Stomach (tissue), 9 donors: ENCODE data around the gene CHAF1A. TPM values are rescaled to one million over a fixed set of nuclear protein-coding genes. Genes with fewer than 3 reads are reported as not detected.

Experiments used
- DNase-seq, 2 donors: peaks; one replicate each; pipeline versions ENCODE4 v3.0.0 to v3.0.0-alpha.2; 2013 to 2019
- H3K27ac ChIP-seq, 5 donors: fragments of 200-600 bp in 4 of 5; sonication (generic) in 4 of 5; one replicate each; pipeline ENCODE4 v1.5.1; 2013 to 2019; ENCODE audit warnings: mild to moderate bottlenecking in 1 of 5, moderate library complexity in 1 of 5
- H3K27me3 ChIP-seq, 3 donors: fragments of 200-600 bp; sonication (generic); one replicate each; pipeline ENCODE4 v1.5.1; 2017 to 2019; ENCODE audit warnings: mixed run types in 1 of 3
- H3K36me3 ChIP-seq, 4 donors: fragments of 200-600 bp; sonication (generic); 1 replicate in 3 of 4; 2 replicates in 1 of 4; pipeline ENCODE4 v1.5.1; 2016 to 2019
- H3K4me1 ChIP-seq, 4 donors: fragments of 200-600 bp; sonication (generic); one replicate each; pipeline ENCODE4 v1.5.1; 2016 to 2019
- H3K4me3 ChIP-seq, 4 donors: fragments of 200-600 bp; sonication (generic) in 3 of 4; one replicate each; pipeline ENCODE4 v1.5.1; 2016 to 2019; ENCODE audit warnings: mild to moderate bottlenecking in 1 of 4
- H3K9me3 ChIP-seq, 4 donors: fragments of 200-600 bp; sonication (generic); one replicate each; pipeline ENCODE4 v1.5.1; 2016 to 2019
- EP300 ChIP-seq: sonication (generic); formaldehyde crosslinking; IDR thresholded peaks from one replicate; pipeline ENCODE4 v1.6.1; 2017; ENCODE audit warnings: antibody characterized with exemption
- POLR2A ChIP-seq, 4 donors: fragments of 450-650 bp; IDR thresholded peaks; one replicate each; pipeline ENCODE4 v1.6.1; 2016; ENCODE audit warnings: antibody characterized with exemption in 4 of 4, control low read depth in 2 of 4, mild to moderate bottlenecking in 1 of 4, moderate library complexity in 1 of 4
- POLR2AphosphoS5 ChIP-seq, 3 donors: sonication (generic); formaldehyde crosslinking; IDR thresholded peaks; one replicate each; pipeline ENCODE4 v1.6.1; 2016; ENCODE audit warnings: antibody characterized with exemption in 3 of 3
- WGBS, 5 donors: extraction: QIAGEN DNeasy Blood & Tissue Kit in 3 of 5; methylation state at CpG; one replicate each; pipeline versions ENCODE4 v1.1.5 to v1.1.7; 2013 to 2018; 5-methylcytosine and 5-hydroxymethylcytosine counted together
- intact Hi-C: fragments of 100-400 bp; cut with DNase I; formaldehyde crosslinking; loops from one replicate; pipeline ENCODE4 v1.15.1; 2023; ENCODE audit warnings: low total_unique reads
- polyA plus RNA-seq, 3 donors: library from polyadenylated mRNA; stranded (reverse); fragments of 200-250 nt; gene quantifications; one replicate each; pipeline ENCODE4 v1.2.3, GENCODE V29; 2013
- total RNA-seq, 5 donors: library from RNA; depleted of rRNA; stranded (reverse); fragments of >200 nt; gene quantifications; one replicate each; pipeline versions ENCODE4 v1.1.0 to v1.2.3, GENCODE V29; 2014 to 2016
- TF ChIP-seq, protein P1 (sequence below), 7 experiments: fragments of 450-650 bp in 4 of 7; fragments of 200-600 bp in 3 of 7; sonication (generic) in 3 of 7; IDR thresholded peaks; one replicate each; pipeline ENCODE4 v1.5.1; 2016 to 2019; ENCODE audit warnings: antibody characterized with exemption in 7 of 7, control low read depth in 2 of 7, mild to moderate bottlenecking in 1 of 7
- donor health status: healthy with polysubstance abuse.
- donor health status: Bipolar disorder and iron deficiency.
- donor health status: healthy.

CHAF1A gene
- total and polyA plus RNA-seq, 8 donors, result 1.8 to 100 (median 6.5) TPM

- intact Hi-C loops, result no loop called here
- peak overlapping the region in 1 of 4 donors; percentile 1 for H3K4me3 ChIP-seq
- H3K27me3 ChIP-seq, result no peaks in the 10 kb centered on the region
- TF ChIP-seq POLR2A (IDR thresholded peaks at IDR 0.05) (no peak), EP300 (no peak), POLR2AphosphoS5 (IDR thresholded peaks at IDR 0.05) (no peak)
- TF ChIP-seq, protein P1, sequence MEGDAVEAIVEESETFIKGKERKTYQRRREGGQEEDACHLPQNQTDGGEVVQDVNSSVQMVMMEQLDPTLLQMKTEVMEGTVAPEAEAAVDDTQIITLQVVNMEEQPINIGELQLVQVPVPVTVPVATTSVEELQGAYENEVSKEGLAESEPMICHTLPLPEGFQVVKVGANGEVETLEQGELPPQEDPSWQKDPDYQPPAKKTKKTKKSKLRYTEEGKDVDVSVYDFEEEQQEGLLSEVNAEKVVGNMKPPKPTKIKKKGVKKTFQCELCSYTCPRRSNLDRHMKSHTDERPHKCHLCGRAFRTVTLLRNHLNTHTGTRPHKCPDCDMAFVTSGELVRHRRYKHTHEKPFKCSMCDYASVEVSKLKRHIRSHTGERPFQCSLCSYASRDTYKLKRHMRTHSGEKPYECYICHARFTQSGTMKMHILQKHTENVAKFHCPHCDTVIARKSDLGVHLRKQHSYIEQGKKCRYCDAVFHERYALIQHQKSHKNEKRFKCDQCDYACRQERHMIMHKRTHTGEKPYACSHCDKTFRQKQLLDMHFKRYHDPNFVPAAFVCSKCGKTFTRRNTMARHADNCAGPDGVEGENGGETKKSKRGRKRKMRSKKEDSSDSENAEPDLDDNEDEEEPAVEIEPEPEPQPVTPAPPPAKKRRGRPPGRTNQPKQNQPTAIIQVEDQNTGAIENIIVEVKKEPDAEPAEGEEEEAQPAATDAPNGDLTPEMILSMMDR (IDR thresholded peaks at IDR 0.05), result no peak
- H3K9me3 ChIP-seq, result no peaks in the 10 kb centered on the region
- H3K36me3 ChIP-seq, result peaks cover 0 to 8% (median 0%) of the 10 kb centered on the region in 4 donors
- peaks cover 75 to 100% (median 100%) of the 10 kb centered on the region in 4 donors for H3K4me1 ChIP-seq
- WGBS, 5 donors, result 54 to 71% (median 66%) methylated on average over 18 to 25 of the region's 25 CpGs
- peak in 1 of 2 donors; percentile 61 for DNase-seq
- peak overlapping the region; percentile 68 to 89 (median 87) for H3K27ac ChIP-seq
Observed at GRCh38 chr19:4373601-4374497, 28.6 kb upstream of the CHAF1A start.

DNA sequence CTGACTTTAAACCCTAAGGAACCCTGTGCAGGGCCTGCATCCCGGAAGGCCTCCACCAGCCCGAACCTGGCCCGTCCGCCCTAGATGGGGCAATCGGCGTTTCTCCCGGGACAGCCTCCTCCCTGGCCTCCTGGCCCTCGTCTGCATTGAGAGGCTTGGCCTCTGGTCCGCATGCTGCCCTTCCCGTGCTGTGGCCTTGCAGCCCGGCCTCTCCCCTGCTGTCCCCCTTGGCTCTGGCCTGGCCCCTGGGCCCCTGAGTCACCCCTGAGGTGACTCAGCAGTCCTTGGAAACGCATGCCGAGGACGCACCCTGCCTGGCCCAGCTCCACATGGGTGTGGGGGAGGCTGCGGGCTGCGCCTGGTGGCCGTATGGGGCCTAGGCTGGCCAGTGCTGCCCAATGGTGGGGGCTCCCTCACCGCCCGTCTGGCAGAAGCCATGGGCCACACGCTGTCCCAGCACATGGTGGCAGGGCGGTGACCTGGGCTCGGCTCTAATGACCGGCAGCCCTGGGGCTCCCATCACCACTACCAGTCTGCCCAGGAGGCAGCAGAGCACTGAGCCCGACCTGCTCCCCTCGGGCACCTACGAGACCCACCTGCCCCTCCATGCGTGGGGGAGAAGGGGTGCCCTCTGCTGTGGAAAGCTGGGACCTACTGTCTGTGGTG is 27.8 kb upstream of the CHAF1A start:
- H3K36me3 ChIP-seq, result peaks cover 0 to 8% (median 0%) of the 10 kb centered on the region in 4 donors
- 22 to 60% (median 42%) methylated on average over 3 to 27 of the region's 27 CpGs for WGBS, 5 donors
- intact Hi-C loops, result no loop called here

DNA sequence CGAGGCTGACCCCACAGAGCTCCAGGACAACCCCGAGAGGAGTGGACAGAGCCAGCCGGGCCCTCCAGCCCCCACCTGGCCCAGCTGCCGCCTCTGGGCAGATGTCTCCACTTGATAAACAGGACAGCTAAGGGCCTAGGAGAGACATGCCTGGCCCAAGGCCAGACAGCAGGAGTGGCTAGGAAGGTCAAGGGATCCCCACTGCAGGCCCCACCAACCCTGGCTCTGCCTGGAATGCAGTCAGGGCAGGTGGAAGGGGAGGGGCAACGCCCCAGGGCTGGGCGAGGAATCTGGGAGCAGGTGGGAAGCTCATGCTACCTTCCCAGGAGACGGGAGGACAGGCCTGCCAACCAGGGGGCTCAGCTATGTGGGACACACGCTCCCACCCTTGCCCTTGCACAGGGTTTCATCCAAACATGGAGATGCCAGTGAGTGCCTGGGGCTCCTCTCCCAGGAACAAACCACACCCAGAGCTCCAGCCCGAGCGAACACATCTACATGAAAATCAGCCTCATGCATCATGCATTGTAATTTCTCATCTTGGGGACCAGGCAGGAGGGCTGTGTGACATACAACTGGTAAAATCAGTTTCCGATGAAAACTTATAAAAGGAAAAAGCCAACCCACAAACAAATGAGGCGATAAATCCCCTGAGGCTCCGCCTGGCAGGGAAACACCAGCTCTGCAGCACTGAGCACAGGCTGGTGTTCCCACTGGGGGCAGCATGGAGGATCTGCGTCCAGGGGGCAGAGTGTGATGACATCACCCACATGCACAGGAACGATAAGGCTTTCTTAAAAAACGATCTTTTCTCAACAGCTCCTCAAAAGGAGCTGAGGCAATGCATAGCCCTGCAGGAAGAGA is 27.0 kb upstream of the CHAF1A start:
- Histone ChIP-seq H3K9me3 (no peaks in the 10 kb centered on the region), H3K4me1 (peaks cover 75 to 100% (median 100%) of the 10 kb centered on the region in 4 donors), H3K27me3 (no peaks in the 10 kb centered on the region), H3K4me3 (peak overlapping the region in 1 of 4 donors; percentile 1), H3K27ac (peak overlapping the region; percentile 68 to 89 (median 87)), H3K36me3 (peaks cover 0 to 8% (median 0%) of the 10 kb centered on the region in 4 donors)
- no peak for TF ChIP-seq POLR2AphosphoS5 (IDR thresholded peaks at IDR 0.05)
- no peak for TF ChIP-seq POLR2A (IDR thresholded peaks at IDR 0.05)
- TF ChIP-seq EP300, result no peak
- TF ChIP-seq, protein P1 (IDR thresholded peaks at IDR 0.05), result peak in 1 of 7 experiments; percentile 10
- DNase-seq, result peak; percentile 71 to 92
- intact Hi-C loops, result no loop called here
- 24 to 28% (median 28%) methylated on average over 11 to 16 of the region's 16 CpGs for WGBS, 5 donors

More for the DNA sequence above, 27.8 kb upstream of the CHAF1A start:
- Histone ChIP-seq H3K27ac (peak overlapping the region; percentile 68 to 89 (median 87)), H3K4me1 (peaks cover 75 to 100% (median 100%) of the 10 kb centered on the region in 4 donors), H3K27me3 (no peaks in the 10 kb centered on the region), H3K4me3 (peak overlapping the region in 1 of 4 donors; percentile 1), H3K9me3 (no peaks in the 10 kb centered on the region)
- peak; percentile 73 to 88 for DNase-seq
- TF ChIP-seq POLR2A (IDR thresholded peaks at IDR 0.05) (no peak), POLR2AphosphoS5 (IDR thresholded peaks at IDR 0.05) (peak in 2 of 3 donors; percentile 41 to 81)
- TF ChIP-seq, protein P1 (IDR thresholded peaks at IDR 0.05), result no peak
